Right ventricle myocardium superior (tissue), 1 donor: Measurements from ENCODE around the gene SEMA4C. TPM values are rescaled to one million over a fixed set of nuclear protein-coding genes. Genes with fewer than 3 reads are reported as not detected.
A peak's percentile ranks its signal among the peaks of the same experiment; 100 is the strongest.
"Not testable (repeated sequence)": the region's sequence is repeated elsewhere in the genome, so short reads cannot be mapped to it uniquely, and the experiment has no call there.

Experiments used
- ATAC-seq: fragments of 200-7000 bp; cut with Tn5 transposase; one replicate; pipeline ENCODE4 v1.9.1; 2020; ENCODE audit warnings: mild to moderate bottlenecking; ENCODE audit not compliant: poor library complexity
- DNase-seq: peaks from one replicate; pipeline ENCODE4 v3.0.0-alpha.2; 2020
- intact Hi-C: fragments of 100-400 bp; cut with DNase I; formaldehyde crosslinking; loops from one replicate; pipeline ENCODE4 v1.11.2; 2022
- total RNA-seq: library from RNA; stranded (reverse); fragmentation: NEBNext Ultra II Directional; extraction: Animal tissue kit (Norgen Biotek cat#: 25700); gene quantifications from one replicate; pipeline ENCODE4 v1.2.1, GENCODE V29; 2021
- donor health status: DM: no; HTN: yes; CAD: no; lungs with severe emphysema.

The SEMA4C gene
- total RNA-seq, 1 donor from 2014 or later = 18.2 TPM

- no peak for DNase-seq
- no peak for ATAC-seq
- intact Hi-C loops = no loop called here
Measured at GRCh38 chr2:96900237-96900636, 30.4 kb upstream of the SEMA4C start.

GRCh38 chr2:96899413-96899741, 29.5 kb upstream of the SEMA4C start:
- DNase-seq = no peak
- ATAC-seq = no peak

GRCh38 chr2:96898641-96899412, 28.9 kb upstream of the SEMA4C start:
- intact Hi-C loops = no loop called here
- DNase-seq = no peak
- no peak for ATAC-seq

More at GRCh38 chr2:96899413-96899741, 29.5 kb upstream of the SEMA4C start:
- intact Hi-C loops = no loop called here

- ATAC-seq = no peak
- DNase-seq = no peak
- intact Hi-C loops = no loop called here
Measured at GRCh38 chr2:96898135-96898505, 28.2 kb upstream of the SEMA4C start.

- ATAC-seq (no peak), DNase-seq (no peak)
- intact Hi-C loops = no loop called here
Measured at GRCh38 chr2:96897491-96898134, 27.7 kb upstream of the SEMA4C start.

- DNase-seq = no peak
- ATAC-seq = peak; percentile 9
- intact Hi-C loops = no loop called here
Measured at GRCh38 chr2:96895746-96896651, 26.1 kb upstream of the SEMA4C start.

GRCh38 chr2:96895032-96895745, 25.3 kb upstream of the SEMA4C start:
- ATAC-seq (peak; percentile 50), DNase-seq (no peak)
- intact Hi-C loops = no loop called here

GRCh38 chr2:96894151-96894531, 24.3 kb upstream of the SEMA4C start:
- DNase-seq (no peak), ATAC-seq (no peak)
- intact Hi-C loops = no loop called here

- intact Hi-C loops = no loop called here
- ATAC-seq (no peak), DNase-seq (no peak)
Measured at GRCh38 chr2:96893289-96894150, 23.6 kb upstream of the SEMA4C start.

- ATAC-seq = no peak
- DNase-seq = no peak
- intact Hi-C loops = no loop called here
Measured at GRCh38 chr2:96891591-96892333, 21.9 kb upstream of the SEMA4C start.

- DNase-seq (no peak), ATAC-seq (no peak)
- intact Hi-C loops = no loop called here
Measured at GRCh38 chr2:96890726-96891385, 21.0 kb upstream of the SEMA4C start.

- ATAC-seq (no peak), DNase-seq (no peak)
- intact Hi-C loops = no loop called here
Measured at GRCh38 chr2:96890252-96890651, 20.4 kb upstream of the SEMA4C start.

GRCh38 chr2:96889502-96889901, 19.6 kb upstream of the SEMA4C start:
- DNase-seq, intact Hi-C loops, ATAC-seq: not testable (repeated sequence)

- peak; percentile 66 for DNase-seq
- ATAC-seq = peak; percentile 77
Measured at GRCh38 chr2:96888072-96889011, 18.5 kb upstream of the SEMA4C start.

GRCh38 chr2:96887493-96888012, 17.7 kb upstream of the SEMA4C start:
- intact Hi-C loops = no loop called here
- DNase-seq (peak; percentile 71), ATAC-seq (peak; percentile 77)

More at GRCh38 chr2:96888072-96889011, 18.5 kb upstream of the SEMA4C start:
- intact Hi-C loops = no loop called here
